Sigmoid colon (tissue), 4 donors: ENCODE results near the gene TRIL.

Source experiments
- CTCF ChIP-seq, 4 experiments: fragments of 450-650 bp in 3 of 4; fragments of 200-600 bp in 1 of 4; IDR thresholded peaks; one replicate each; pipeline ENCODE4 v1.5.1; 2016 to 2019; ENCODE audit warnings: antibody characterized with exemption in 4 of 4, mild to moderate bottlenecking in 3 of 4, moderate library complexity in 2 of 4
- POLR2AphosphoS5 ChIP-seq, 4 donors: sonication (generic); formaldehyde crosslinking; IDR thresholded peaks; one replicate each; pipeline ENCODE4 v1.6.1; 2017; ENCODE audit warnings: antibody characterized with exemption in 4 of 4

- TF ChIP-seq CTCF (IDR thresholded peaks at IDR 0.05) (no peak), POLR2AphosphoS5 (IDR thresholded peaks at IDR 0.05) (no peak)
Measured at GRCh38 chr7:28973591-28973990, 15.5 kb upstream of the TRIL start.
